GM12878 (cell line): Measurements from ENCODE around the gene GSK3A. TPM values are rescaled to one million over a fixed set of nuclear protein-coding genes. Genes with fewer than 3 reads are reported as not detected.

Experiments used
- BACH1 ChIP-seq: fragments of 450-650 bp; IDR thresholded peaks from 2 replicates; pipeline ENCODE4 v1.6.1; 2017; ENCODE audit warnings: mild to moderate bottlenecking, borderline replicate concordance
- CHD1 ChIP-seq: IDR thresholded peaks from 2 replicates; pipeline ENCODE4 v1.6.1; 2012; ENCODE audit warnings: low read depth, low read length, improper control_type of control experiment
- DPF2 ChIP-seq: fragments of 450-650 bp; IDR thresholded peaks from 2 replicates; pipeline ENCODE4 v1.6.1; 2017; ENCODE audit warnings: mild to moderate bottlenecking
- HDAC2 ChIP-seq: fragments of 200-600 bp; sonication (generic); IDR thresholded peaks from 2 replicates; pipeline ENCODE4 v1.6.1; 2017
- MEF2B ChIP-seq: fragments of 450-650 bp; IDR thresholded peaks from 2 replicates; pipeline ENCODE4 v1.6.1; 2018; ENCODE audit warnings: mild to moderate bottlenecking, moderate library complexity; ENCODE audit not compliant: partially characterized antibody, poor library complexity, severe bottlenecking
- MYB ChIP-seq: fragments of 150-350 bp; IDR thresholded peaks from 2 replicates; pipeline ENCODE4 v1.6.1; 2014; ENCODE audit warnings: mild to moderate bottlenecking, low read depth, low read length, borderline replicate concordance
- NRF1 ChIP-seq: conservative IDR thresholded peaks from 2 replicates; pipeline ENCODE4 v1.6.1; 2011; ENCODE audit warnings: mild to moderate bottlenecking, low read depth, low read length, improper control_type of control experiment
- PAX5 ChIP-seq: IDR thresholded peaks from 2 replicates; pipeline ENCODE4 v1.6.1; 2011; ENCODE audit warnings: low read depth, low read length, borderline replicate concordance
- RB1 ChIP-seq: fragments of 450-650 bp; formaldehyde crosslinking; IDR thresholded peaks from 2 replicates; pipeline ENCODE4 v1.6.1; 2017; ENCODE audit warnings: mild to moderate bottlenecking, borderline replicate concordance
- SMAD5 ChIP-seq: IDR thresholded peaks from 2 replicates; pipeline ENCODE4 v1.6.1; 2016; ENCODE audit warnings: antibody characterized with exemption, low read depth
- SPI1 ChIP-seq: IDR thresholded peaks from 2 replicates; pipeline ENCODE4 v1.6.1; 2011; ENCODE audit warnings: low read depth, mild to moderate bottlenecking, low read length, moderate library complexity, borderline replicate concordance; ENCODE audit not compliant: insufficient read depth
- TBL1XR1 ChIP-seq: IDR thresholded peaks from 2 replicates; pipeline ENCODE4 v1.6.1; 2012; ENCODE audit warnings: low read depth, low read length, improper control_type of control experiment
- YBX1 ChIP-seq: fragments of 450-650 bp; IDR thresholded peaks from 2 replicates; pipeline ENCODE4 v1.6.1; 2016; ENCODE audit warnings: antibody characterized with exemption
- ZNF274 ChIP-seq: IDR thresholded peaks from one replicate; pipeline ENCODE4 v1.8.0; 2011; ENCODE audit not compliant: insufficient read length, insufficient read depth
- polyA plus RNA-seq, 11 experiments: library from polyadenylated mRNA; depleted of rRNA in 4 of 11; unstranded in 6 of 11; stranded (reverse) in 5 of 11; fragments of >200 nt; fragmentation: Nextera tagmentation in 4 of 11; fragmentation: Illumina TruSeq in 1 of 11; extraction: Ambion mirVana in 4 of 11; extraction: Trizol in 1 of 11; gene quantifications; 1 replicate in 1 of 11; 2 replicates in 10 of 11; pipeline versions ENCODE4 v1.2.1 to v1.2.3, GENCODE V29; 2011 to 2016; ENCODE audit warnings: inconsistent platforms in 2 of 11, missing spikeins in 2 of 11, low read depth in 1 of 11
- total RNA-seq, 4 experiments: library from RNA; depleted of rRNA in 3 of 4; stranded (reverse); fragments of >200 nt in 3 of 4; fragmentation: Illumina TruSeq in 1 of 4; extraction: Trizol in 1 of 4; gene quantifications; 2 replicates each; pipeline versions ENCODE4 v1.2.1 to v1.2.3, GENCODE V29; 2013 to 2021
- TF ChIP-seq, protein P1 (sequence below): fragments of 450-650 bp; IDR thresholded peaks from 2 replicates; pipeline ENCODE4 v1.6.1; 2014; ENCODE audit warnings: mild to moderate bottlenecking
- TF ChIP-seq, protein P2 (sequence below): IDR thresholded peaks from 2 replicates; pipeline ENCODE4 v1.6.1; 2012; ENCODE audit warnings: low read length, inconsistent platforms
- TF ChIP-seq, protein P3 (sequence below): IDR thresholded peaks from 2 replicates; pipeline ENCODE4 v1.6.1; 2012; ENCODE audit warnings: low read depth, low read length, improper control_type of control experiment
- TF ChIP-seq, protein P4 (sequence below): fragments of 450-650 bp; IDR thresholded peaks from 2 replicates; pipeline ENCODE4 v1.6.1; 2017; ENCODE audit warnings: mild to moderate bottlenecking, moderate library complexity
- TF ChIP-seq, protein P5 (sequence below): fragments of 450-650 bp; formaldehyde crosslinking; IDR thresholded peaks from 2 replicates; pipeline ENCODE4 v1.4.0; 2022; ENCODE audit warnings: mild to moderate bottlenecking, moderate library complexity

The GSK3A gene
- total and polyA plus RNA-seq, 10 of the 15 experiments (the other 5 are each of a cell fraction or from before 2014, with no cell fraction given): 1.00 to 47.9 (median 15.2) TPM

DNA sequence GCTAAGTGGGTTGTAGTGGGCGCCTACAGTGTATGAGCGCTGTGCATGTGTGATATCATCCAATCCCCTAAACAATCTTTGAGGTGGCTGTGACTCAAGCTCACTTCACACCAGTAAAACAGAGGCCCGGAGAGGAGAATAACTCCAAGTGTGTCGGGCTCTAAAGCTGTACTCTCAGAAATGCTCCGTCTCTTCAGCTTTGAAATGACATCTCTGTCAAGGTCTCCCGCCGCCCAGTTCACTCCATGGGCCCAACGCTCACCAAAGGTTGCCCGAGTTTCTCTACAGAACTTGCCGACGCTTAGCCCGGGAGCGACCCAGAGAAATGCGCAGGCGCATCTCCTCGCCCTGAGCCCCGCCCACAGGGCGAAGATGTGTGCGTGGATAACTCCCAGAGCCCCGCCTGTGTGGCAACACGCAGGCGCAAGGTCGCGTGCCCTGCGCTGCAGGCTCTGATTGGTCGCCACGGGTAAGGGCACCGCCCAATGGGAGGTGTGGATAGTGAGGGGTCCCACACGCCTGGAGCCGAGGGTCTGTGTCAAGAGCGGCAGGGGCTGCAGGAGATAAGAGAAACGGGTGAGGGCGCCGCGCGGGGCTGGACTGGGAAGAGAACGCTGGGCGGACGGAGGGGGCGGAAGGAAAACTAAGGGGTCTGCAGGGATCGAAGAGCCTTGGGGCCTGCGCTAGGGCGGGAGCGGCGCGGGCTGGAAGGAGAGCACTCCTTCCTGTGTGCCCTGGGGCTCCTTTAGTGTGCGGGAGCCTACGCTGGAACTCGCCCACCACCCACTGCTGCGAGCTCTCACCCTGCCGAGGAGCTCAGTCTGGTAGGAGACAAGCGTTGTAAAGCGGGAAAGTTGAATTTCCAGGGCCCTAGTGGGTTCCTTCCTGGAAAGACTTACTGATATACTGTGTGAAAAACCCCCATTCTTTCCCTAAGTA, 22.3 kb downstream of the GSK3A start, which contains the start of gene ZNF526 (continued):
- peak; percentile 83; the same call in 1 of the 2 replicates for TF ChIP-seq RB1
- no peak for TF ChIP-seq YBX1
- TF ChIP-seq ZNF274: no peak
- 0 out of 2 replicates have a peak, but pooled peaks have one; percentile 12 for TF ChIP-seq PAX5
- TF ChIP-seq, protein P1, sequence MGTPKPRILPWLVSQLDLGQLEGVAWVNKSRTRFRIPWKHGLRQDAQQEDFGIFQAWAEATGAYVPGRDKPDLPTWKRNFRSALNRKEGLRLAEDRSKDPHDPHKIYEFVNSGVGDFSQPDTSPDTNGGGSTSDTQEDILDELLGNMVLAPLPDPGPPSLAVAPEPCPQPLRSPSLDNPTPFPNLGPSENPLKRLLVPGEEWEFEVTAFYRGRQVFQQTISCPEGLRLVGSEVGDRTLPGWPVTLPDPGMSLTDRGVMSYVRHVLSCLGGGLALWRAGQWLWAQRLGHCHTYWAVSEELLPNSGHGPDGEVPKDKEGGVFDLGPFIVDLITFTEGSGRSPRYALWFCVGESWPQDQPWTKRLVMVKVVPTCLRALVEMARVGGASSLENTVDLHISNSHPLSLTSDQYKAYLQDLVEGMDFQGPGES: peak; percentile 86
- TF ChIP-seq CHD1: no peak
- TF ChIP-seq, protein P2, sequence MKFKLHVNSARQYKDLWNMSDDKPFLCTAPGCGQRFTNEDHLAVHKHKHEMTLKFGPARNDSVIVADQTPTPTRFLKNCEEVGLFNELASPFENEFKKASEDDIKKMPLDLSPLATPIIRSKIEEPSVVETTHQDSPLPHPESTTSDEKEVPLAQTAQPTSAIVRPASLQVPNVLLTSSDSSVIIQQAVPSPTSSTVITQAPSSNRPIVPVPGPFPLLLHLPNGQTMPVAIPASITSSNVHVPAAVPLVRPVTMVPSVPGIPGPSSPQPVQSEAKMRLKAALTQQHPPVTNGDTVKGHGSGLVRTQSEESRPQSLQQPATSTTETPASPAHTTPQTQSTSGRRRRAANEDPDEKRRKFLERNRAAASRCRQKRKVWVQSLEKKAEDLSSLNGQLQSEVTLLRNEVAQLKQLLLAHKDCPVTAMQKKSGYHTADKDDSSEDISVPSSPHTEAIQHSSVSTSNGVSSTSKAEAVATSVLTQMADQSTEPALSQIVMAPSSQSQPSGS: no peak
- TF ChIP-seq, protein P3, sequence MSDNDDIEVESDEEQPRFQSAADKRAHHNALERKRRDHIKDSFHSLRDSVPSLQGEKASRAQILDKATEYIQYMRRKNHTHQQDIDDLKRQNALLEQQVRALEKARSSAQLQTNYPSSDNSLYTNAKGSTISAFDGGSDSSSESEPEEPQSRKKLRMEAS: peak; percentile 82
- no peak for TF ChIP-seq DPF2
- no peak for TF ChIP-seq MYB
- TF ChIP-seq MEF2B: no peak
- no peak for TF ChIP-seq HDAC2
- TF ChIP-seq TBL1XR1: no peak
- TF ChIP-seq, protein P4, sequence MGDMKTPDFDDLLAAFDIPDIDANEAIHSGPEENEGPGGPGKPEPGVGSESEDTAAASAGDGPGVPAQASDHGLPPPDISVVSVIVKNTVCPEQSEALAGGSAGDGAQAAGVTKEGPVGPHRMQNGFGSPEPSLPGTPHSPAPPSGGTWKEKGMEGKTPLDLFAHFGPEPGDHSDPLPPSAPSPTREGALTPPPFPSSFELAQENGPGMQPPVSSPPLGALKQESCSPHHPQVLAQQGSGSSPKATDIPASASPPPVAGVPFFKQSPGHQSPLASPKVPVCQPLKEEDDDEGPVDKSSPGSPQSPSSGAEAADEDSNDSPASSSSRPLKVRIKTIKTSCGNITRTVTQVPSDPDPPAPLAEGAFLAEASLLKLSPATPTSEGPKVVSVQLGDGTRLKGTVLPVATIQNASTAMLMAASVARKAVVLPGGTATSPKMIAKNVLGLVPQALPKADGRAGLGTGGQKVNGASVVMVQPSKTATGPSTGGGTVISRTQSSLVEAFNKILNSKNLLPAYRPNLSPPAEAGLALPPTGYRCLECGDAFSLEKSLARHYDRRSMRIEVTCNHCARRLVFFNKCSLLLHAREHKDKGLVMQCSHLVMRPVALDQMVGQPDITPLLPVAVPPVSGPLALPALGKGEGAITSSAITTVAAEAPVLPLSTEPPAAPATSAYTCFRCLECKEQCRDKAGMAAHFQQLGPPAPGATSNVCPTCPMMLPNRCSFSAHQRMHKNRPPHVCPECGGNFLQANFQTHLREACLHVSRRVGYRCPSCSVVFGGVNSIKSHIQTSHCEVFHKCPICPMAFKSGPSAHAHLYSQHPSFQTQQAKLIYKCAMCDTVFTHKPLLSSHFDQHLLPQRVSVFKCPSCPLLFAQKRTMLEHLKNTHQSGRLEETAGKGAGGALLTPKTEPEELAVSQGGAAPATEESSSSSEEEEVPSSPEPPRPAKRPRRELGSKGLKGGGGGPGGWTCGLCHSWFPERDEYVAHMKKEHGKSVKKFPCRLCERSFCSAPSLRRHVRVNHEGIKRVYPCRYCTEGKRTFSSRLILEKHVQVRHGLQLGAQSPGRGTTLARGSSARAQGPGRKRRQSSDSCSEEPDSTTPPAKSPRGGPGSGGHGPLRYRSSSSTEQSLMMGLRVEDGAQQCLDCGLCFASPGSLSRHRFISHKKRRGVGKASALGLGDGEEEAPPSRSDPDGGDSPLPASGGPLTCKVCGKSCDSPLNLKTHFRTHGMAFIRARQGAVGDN: 0 out of 2 replicates have a peak, but pooled peaks have one; percentile 27
- no peak for TF ChIP-seq SPI1
- peak; percentile 96 for TF ChIP-seq NRF1
- peak; percentile 82 for TF ChIP-seq SMAD5
- peak; percentile 53; the same call in 1 of the 2 replicates for TF ChIP-seq BACH1
- TF ChIP-seq, protein P5, sequence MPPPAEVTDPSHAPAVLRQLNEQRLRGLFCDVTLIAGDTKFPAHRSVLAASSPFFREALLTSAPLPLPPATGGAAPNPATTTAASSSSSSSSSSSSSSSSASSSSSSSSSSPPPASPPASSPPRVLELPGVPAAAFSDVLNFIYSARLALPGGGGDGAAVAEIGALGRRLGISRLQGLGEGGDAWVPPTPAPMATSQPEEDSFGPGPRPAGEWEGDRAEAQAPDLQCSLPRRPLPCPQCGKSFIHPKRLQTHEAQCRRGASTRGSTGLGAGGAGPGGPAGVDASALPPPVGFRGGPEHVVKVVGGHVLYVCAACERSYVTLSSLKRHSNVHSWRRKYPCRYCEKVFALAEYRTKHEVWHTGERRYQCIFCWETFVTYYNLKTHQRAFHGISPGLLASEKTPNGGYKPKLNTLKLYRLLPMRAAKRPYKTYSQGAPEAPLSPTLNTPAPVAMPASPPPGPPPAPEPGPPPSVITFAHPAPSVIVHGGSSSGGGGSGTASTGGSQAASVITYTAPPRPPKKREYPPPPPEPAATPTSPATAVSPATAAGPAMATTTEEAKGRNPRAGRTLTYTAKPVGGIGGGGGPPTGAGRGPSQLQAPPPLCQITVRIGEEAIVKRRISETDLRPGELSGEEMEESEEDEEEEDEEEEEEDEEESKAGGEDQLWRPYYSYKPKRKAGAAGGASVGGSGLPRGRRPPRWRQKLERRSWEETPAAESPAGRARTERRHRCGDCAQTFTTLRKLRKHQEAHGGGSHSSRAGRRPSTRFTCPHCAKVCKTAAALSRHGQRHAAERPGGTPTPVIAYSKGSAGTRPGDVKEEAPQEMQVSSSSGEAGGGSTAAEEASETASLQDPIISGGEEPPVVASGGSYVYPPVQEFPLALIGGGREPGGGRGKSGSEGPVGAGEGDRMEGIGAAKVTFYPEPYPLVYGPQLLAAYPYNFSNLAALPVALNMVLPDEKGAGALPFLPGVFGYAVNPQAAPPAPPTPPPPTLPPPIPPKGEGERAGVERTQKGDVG: no peak
